Erythroblast (primary cell): ENCODE measurements around the gene ALDH1A2.

Experiments used
- GATA1 ChIP-seq: IDR thresholded peaks from 2 replicates; pipeline ENCODE4 v1.6.1; 2011; ENCODE audit warnings: low read depth, mild to moderate bottlenecking, control low read depth, low read length, moderate library complexity
- POLR2A ChIP-seq: IDR thresholded peaks from 2 replicates; pipeline ENCODE4 v1.6.1; 2011; ENCODE audit warnings: mild to moderate bottlenecking, low read length

- no peak for TF ChIP-seq POLR2A
- no peak for TF ChIP-seq GATA1
Measured at GRCh38 chr15:58062983-58063382, 2.5 kb downstream of the ALDH1A2 start.
